Esophagus muscularis mucosa (tissue), 3 donors: ENCODE results near the gene SLC35F3.

ENCODE experiments used
- POLR2A ChIP-seq: fragments of 450-650 bp; IDR thresholded peaks from one replicate; pipeline ENCODE4 v1.6.1; 2017; ENCODE audit warnings: antibody characterized with exemption, moderate library complexity, mild to moderate bottlenecking, low read depth
- TF ChIP-seq, protein P1 (sequence below), 3 experiments: fragments of 200-600 bp in 2 of 3; fragments of 450-650 bp in 1 of 3; sonication (generic) in 2 of 3; IDR thresholded peaks; one replicate each; pipeline ENCODE4 v1.5.1; 2017 to 2019; ENCODE audit warnings: antibody characterized with exemption in 3 of 3, mild to moderate bottlenecking in 2 of 3, moderate library complexity in 1 of 3

- TF ChIP-seq, protein P1, sequence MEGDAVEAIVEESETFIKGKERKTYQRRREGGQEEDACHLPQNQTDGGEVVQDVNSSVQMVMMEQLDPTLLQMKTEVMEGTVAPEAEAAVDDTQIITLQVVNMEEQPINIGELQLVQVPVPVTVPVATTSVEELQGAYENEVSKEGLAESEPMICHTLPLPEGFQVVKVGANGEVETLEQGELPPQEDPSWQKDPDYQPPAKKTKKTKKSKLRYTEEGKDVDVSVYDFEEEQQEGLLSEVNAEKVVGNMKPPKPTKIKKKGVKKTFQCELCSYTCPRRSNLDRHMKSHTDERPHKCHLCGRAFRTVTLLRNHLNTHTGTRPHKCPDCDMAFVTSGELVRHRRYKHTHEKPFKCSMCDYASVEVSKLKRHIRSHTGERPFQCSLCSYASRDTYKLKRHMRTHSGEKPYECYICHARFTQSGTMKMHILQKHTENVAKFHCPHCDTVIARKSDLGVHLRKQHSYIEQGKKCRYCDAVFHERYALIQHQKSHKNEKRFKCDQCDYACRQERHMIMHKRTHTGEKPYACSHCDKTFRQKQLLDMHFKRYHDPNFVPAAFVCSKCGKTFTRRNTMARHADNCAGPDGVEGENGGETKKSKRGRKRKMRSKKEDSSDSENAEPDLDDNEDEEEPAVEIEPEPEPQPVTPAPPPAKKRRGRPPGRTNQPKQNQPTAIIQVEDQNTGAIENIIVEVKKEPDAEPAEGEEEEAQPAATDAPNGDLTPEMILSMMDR (IDR thresholded peaks at IDR 0.05): no peak
- no peak for TF ChIP-seq POLR2A
Measured at GRCh38 chr1:233859446-233859845, 45.0 kb upstream of the SLC35F3 start.
